Kidney (tissue), 22 donors: ENCODE results near the gene NPBWR2. TPM values are rescaled to one million over a fixed set of nuclear protein-coding genes. Genes with fewer than 3 reads are reported as not detected.

Source experiments
- DNase-seq, 5 donors: peaks; one replicate each; pipeline ENCODE4 v3.0.0-alpha.2; 2013 to 2020
- FAIRE-seq: peaks from 2 replicates; lab custom pipeline; 2012; peaks lifted over from hg19 to GRCh38; lab: Jason Lieb, UNC
- H3K27ac ChIP-seq, 2 donors: one replicate each; pipeline ENCODE4 v1.7.0; 2013; ENCODE audit warnings: low read depth in 2 of 2, low read length in 2 of 2, inconsistent platforms in 1 of 2
- H3K27me3 ChIP-seq: one replicate; pipeline ENCODE4 v1.7.1; 2013; ENCODE audit warnings: low read length, inconsistent platforms; ENCODE audit not compliant: control insufficient read depth, insufficient read depth
- H3K36me3 ChIP-seq, 3 donors: one replicate each; pipeline versions ENCODE4 v1.7.0 to v1.7.1; 2013; ENCODE audit warnings: low read length in 3 of 3, control low read depth in 1 of 3, inconsistent platforms in 1 of 3; ENCODE audit not compliant: insufficient read depth in 3 of 3, control insufficient read depth in 2 of 3
- H3K4me1 ChIP-seq, 3 donors: one replicate each; pipeline versions ENCODE4 v1.7.0 to v1.7.1; 2013; ENCODE audit warnings: low read length in 3 of 3, inconsistent platforms in 1 of 3, low read depth in 1 of 3; ENCODE audit not compliant: control insufficient read depth in 2 of 3, insufficient read depth in 2 of 3
- H3K4me3 ChIP-seq, 3 donors: one replicate each; pipeline versions ENCODE4 v1.7.0 to v1.8.1; 2013; ENCODE audit warnings: low read length in 3 of 3, control low read depth in 1 of 3, inconsistent platforms in 1 of 3
- H3K9ac ChIP-seq, 3 donors: one replicate each; pipeline versions ENCODE4 v1.7.0 to v1.7.1; 2013; ENCODE audit warnings: low read length in 3 of 3, control low read depth in 1 of 3, inconsistent platforms in 1 of 3
- H3K9me3 ChIP-seq, 3 donors: one replicate each; pipeline versions ENCODE4 v1.7.0 to v1.7.1; 2013; ENCODE audit warnings: low read length in 3 of 3, control low read depth in 1 of 3, inconsistent platforms in 1 of 3; ENCODE audit not compliant: control insufficient read depth in 2 of 3, insufficient read depth in 1 of 3
- intact Hi-C: fragments of 100-400 bp; cut with DNase I; formaldehyde crosslinking; loops from one replicate; pipeline ENCODE4 v1.11.1; 2022
- long read RNA-seq, 10 donors: library from polyadenylated mRNA in 1 of 10; unstranded in 1 of 10; transcript quantifications; one replicate each; pipeline ENCODE4 v2.0.0 and lab custom pipeline, GENCODE V29; 2021 to 2026
- polyA plus RNA-seq: library from polyadenylated mRNA; stranded (reverse); fragments of 350-450 nt; fragmentation: Illumina TruSeq; extraction: RNeasy Lipid Tissue Mini Kit (QIAGEN cat#74804); gene quantifications from one replicate; pipeline ENCODE4 v1.2.3, GENCODE V29; 2014; ENCODE audit warnings: low read depth, low replicate concordance; ENCODE audit not compliant: insufficient read depth
- total RNA-seq: library from RNA; stranded (reverse); fragmentation: NEBNext Ultra II Directional; extraction: Animal tissue kit (Norgen Biotek cat#: 25700); gene quantifications from one replicate; pipeline ENCODE4 v1.2.1, GENCODE V29; 2021
- TF ChIP-seq, protein P1 (sequence below): IDR thresholded peaks from 3 replicates; pipeline ENCODE4 v1.5.1; 2012; ENCODE audit warnings: mild to moderate bottlenecking, moderate library complexity, borderline replicate concordance; ENCODE audit not compliant: insufficient read depth; ENCODE audit errors: extremely low read depth
- donor health status: control.
- donor health status: control.
- donor health status: control.
- donor health status: control.
- donor health status: control.
- donor health status: DM: yes; HTN: yes; CAD: no.
- donor health status: Normal renal cell carcinoma (clear cell type).

The NPBWR2 gene, protein sequence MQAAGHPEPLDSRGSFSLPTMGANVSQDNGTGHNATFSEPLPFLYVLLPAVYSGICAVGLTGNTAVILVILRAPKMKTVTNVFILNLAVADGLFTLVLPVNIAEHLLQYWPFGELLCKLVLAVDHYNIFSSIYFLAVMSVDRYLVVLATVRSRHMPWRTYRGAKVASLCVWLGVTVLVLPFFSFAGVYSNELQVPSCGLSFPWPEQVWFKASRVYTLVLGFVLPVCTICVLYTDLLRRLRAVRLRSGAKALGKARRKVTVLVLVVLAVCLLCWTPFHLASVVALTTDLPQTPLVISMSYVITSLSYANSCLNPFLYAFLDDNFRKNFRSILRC
- total RNA-seq (not detected), polyA plus RNA-seq (not detected)
- long read RNA-seq, donor 1 = 0 reads
- long read RNA-seq, donor 2 = 0 reads
- long read RNA-seq, donor 3 = 0 reads
- long read RNA-seq, donor 4 = 0 reads
- long read RNA-seq, donor 5 = 0 reads
- long read RNA-seq, donor 6 = 0 reads
- long read RNA-seq, donor 7 = 0 reads
- long read RNA-seq, donor 8 = 0 reads
- long read RNA-seq, donor 9 = 0 reads
- long read RNA-seq, donor 10 = 0 reads

DNA sequence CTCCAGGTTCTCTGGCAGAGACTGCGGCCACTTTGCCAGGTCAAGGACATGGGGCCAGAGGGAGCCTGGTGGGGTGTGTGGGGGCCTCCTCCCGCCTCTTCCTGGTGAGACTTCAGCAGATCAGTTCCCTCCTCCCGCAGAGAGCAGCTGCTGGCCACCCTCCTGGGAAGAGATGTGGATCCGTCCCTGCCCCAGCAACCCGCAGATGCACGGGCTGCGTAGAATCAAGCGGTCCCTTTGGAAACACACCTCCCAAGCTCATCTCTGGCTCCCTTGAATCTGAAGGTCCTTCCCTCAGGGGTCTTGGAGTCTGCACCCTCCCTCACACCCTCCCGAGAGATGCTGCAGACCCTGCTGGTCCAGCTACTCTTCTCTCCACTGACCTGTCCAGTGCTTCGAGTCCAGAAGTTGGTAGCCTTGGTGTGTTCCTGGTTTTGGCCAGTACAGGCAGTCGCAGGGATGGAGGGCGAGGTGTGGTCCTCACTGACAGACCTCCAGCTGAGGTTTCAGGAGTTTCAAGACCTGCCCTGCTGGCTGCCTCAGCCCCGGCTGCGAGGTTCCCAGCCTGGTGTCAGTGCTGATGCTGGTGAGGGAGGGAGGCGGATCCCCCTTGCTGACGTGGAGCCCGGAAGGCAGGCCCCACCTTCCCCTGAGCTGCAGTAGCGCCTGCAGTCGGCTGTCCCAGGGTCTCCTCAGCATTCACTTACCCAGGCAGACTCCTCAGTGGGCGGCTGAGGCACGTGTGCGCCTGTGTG is at the start of gene NPBWR2:
Gene NPBWR2 (minus strand): TSS at position 585 of the 755 bp plus-strand sequence. CDS start 734 bp downstream, outside the sequence.
- H3K36me3 ChIP-seq = no peaks in the 10 kb centered on the region
- TF ChIP-seq, protein P1, sequence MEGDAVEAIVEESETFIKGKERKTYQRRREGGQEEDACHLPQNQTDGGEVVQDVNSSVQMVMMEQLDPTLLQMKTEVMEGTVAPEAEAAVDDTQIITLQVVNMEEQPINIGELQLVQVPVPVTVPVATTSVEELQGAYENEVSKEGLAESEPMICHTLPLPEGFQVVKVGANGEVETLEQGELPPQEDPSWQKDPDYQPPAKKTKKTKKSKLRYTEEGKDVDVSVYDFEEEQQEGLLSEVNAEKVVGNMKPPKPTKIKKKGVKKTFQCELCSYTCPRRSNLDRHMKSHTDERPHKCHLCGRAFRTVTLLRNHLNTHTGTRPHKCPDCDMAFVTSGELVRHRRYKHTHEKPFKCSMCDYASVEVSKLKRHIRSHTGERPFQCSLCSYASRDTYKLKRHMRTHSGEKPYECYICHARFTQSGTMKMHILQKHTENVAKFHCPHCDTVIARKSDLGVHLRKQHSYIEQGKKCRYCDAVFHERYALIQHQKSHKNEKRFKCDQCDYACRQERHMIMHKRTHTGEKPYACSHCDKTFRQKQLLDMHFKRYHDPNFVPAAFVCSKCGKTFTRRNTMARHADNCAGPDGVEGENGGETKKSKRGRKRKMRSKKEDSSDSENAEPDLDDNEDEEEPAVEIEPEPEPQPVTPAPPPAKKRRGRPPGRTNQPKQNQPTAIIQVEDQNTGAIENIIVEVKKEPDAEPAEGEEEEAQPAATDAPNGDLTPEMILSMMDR = no peak
- H3K4me1 ChIP-seq = no peaks in the 10 kb centered on the region
- FAIRE-seq (no peak), DNase-seq (peak in 2 of 5 donors; percentile 16 to 59)
- H3K27me3 ChIP-seq = no peaks in the 10 kb centered on the region
- H3K4me3 ChIP-seq = no peak within 1 kb of the TSS
- no peak within 1 kb of the TSS for H3K9ac ChIP-seq
- intact Hi-C loops = no loop called here
- H3K27ac ChIP-seq = no peak within 1 kb of the TSS
- H3K9me3 ChIP-seq = no peaks in the 10 kb centered on the region

DNA sequence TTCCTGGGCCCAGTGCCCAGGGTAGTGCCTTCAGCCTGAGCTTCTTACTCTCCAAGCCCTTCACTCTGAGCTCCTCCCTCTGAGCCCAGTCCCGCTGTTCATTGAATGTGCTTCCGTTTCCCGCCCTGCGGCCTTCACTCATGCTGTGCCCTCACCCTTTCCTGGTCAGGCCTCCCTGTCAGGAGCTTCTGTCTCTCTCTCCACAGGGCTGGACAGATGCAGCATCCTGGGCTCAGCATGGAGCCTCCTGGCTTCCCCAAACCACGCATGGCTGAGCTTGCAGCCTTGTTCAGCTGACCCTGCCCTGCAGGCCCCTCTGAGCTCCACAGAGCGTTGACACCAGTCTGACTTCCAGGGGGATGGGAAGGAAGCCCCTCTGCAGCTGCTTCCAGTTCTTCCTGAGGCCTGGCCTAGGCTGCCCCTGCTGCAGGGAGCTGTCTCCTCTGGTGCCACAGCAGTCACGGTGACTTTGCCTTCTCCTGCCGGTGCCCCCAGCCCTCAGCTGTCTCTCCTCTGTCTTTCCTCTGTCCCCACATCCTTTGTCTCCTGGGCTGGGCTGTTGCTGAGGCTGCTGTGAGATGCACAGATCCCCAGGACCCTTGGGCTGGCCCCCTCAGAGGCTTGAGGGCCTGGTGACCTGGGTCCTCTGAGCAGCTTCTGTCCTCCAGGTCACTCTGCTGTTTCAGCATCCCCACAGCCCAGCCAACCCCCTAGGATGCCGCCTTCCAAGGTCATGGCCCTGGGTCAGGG is 48.9 kb upstream of the NPBWR2 start:
- Histone ChIP-seq H3K4me1 (no peaks in the 10 kb centered on the region), H3K27me3 (peaks cover 3% of the 10 kb centered on the region), H3K9ac (no peak overlapping the region), H3K36me3 (no peaks in the 10 kb centered on the region), H3K27ac (no peak overlapping the region), H3K4me3 (no peak overlapping the region), H3K9me3 (no peaks in the 10 kb centered on the region)
- TF ChIP-seq, protein P1 = no peak
- DNase-seq = peak in 1 of 5 donors; percentile 28
- intact Hi-C loops = no loop called here
- FAIRE-seq = no peak

DNA sequence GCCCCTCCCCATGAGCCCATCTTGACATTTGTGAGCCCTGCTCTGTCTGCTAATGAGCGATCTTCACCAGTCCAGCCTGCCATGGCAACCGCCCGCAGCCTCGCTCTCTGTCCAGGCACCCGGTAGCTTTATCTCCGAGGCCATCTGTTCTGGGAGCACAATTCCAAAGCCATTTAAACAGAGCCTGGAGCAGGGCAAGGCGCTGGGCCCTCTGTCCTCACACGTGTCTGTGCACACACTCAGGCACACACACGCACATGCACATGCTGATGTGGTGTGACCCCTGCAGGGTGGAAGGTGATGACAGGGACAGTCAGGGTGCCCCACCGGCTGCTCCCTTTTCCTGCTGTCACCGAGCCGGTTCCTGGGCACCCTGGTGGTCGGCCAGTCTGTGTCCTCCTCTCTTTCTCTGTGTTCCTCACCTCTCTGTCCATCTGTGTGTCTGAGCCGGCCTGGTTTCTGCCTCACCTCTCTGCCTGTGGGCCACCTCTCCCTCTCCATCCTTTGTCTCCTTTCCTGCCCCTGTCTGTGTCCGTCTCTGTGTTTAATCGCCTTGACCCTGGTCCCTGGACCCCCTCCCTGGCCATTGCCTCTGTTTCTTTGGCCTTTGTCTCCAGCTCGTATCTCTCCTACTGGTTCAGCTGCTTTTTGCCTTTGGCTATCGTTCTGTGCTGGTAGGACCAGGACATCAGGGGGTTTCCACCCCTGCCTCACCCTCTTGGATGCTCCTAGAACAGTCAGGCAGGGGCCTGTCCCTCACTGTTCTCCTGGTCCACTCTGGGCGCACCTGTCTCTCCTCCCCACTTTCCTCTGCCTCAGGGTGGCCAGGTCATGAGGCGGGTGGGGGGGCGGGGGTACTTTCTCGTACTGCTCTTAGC is 48.1 kb upstream of the NPBWR2 start:
- H3K9ac ChIP-seq = no peak overlapping the region
- H3K9me3 ChIP-seq = no peaks in the 10 kb centered on the region
- no peaks in the 10 kb centered on the region for H3K27me3 ChIP-seq
- intact Hi-C loops = no loop called here
- H3K4me3 ChIP-seq = no peak overlapping the region
- DNase-seq (peak in 1 of 5 donors; percentile 54), FAIRE-seq (no peak)
- TF ChIP-seq, protein P1 = no peak
- H3K36me3 ChIP-seq = no peaks in the 10 kb centered on the region
- no peaks in the 10 kb centered on the region for H3K4me1 ChIP-seq
- no peak overlapping the region for H3K27ac ChIP-seq
